Stomach (tissue), 9 donors: ENCODE data around the gene THAP10. TPM values are rescaled to one million over a fixed set of nuclear protein-coding genes. Genes with fewer than 3 reads are reported as not detected.
A peak's percentile ranks its signal among the peaks of the same experiment; 100 is the strongest.

Experiments
- DNase-seq, 2 donors: peaks; one replicate each; pipeline versions ENCODE4 v3.0.0 to v3.0.0-alpha.2; 2013 to 2019
- H3K27ac ChIP-seq, 5 donors: fragments of 200-600 bp in 4 of 5; sonication (generic) in 4 of 5; one replicate each; pipeline ENCODE4 v1.5.1; 2013 to 2019; ENCODE audit warnings: mild to moderate bottlenecking in 1 of 5, moderate library complexity in 1 of 5
- H3K27me3 ChIP-seq, 3 donors: fragments of 200-600 bp; sonication (generic); one replicate each; pipeline ENCODE4 v1.5.1; 2017 to 2019; ENCODE audit warnings: mixed run types in 1 of 3
- H3K36me3 ChIP-seq, 4 donors: fragments of 200-600 bp; sonication (generic); 1 replicate in 3 of 4; 2 replicates in 1 of 4; pipeline ENCODE4 v1.5.1; 2016 to 2019
- H3K4me1 ChIP-seq, 4 donors: fragments of 200-600 bp; sonication (generic); one replicate each; pipeline ENCODE4 v1.5.1; 2016 to 2019
- H3K4me3 ChIP-seq, 4 donors: fragments of 200-600 bp; sonication (generic) in 3 of 4; one replicate each; pipeline ENCODE4 v1.5.1; 2016 to 2019; ENCODE audit warnings: mild to moderate bottlenecking in 1 of 4
- H3K9me3 ChIP-seq, 4 donors: fragments of 200-600 bp; sonication (generic); one replicate each; pipeline ENCODE4 v1.5.1; 2016 to 2019
- EP300 ChIP-seq: sonication (generic); formaldehyde crosslinking; IDR thresholded peaks from one replicate; pipeline ENCODE4 v1.6.1; 2017; ENCODE audit warnings: antibody characterized with exemption
- POLR2A ChIP-seq, 4 donors: fragments of 450-650 bp; IDR thresholded peaks; one replicate each; pipeline ENCODE4 v1.6.1; 2016; ENCODE audit warnings: antibody characterized with exemption in 4 of 4, control low read depth in 2 of 4, mild to moderate bottlenecking in 1 of 4, moderate library complexity in 1 of 4
- POLR2AphosphoS5 ChIP-seq, 3 donors: sonication (generic); formaldehyde crosslinking; IDR thresholded peaks; one replicate each; pipeline ENCODE4 v1.6.1; 2016; ENCODE audit warnings: antibody characterized with exemption in 3 of 3
- WGBS, 5 donors: extraction: QIAGEN DNeasy Blood & Tissue Kit in 3 of 5; methylation state at CpG; one replicate each; pipeline versions ENCODE4 v1.1.5 to v1.1.7; 2013 to 2018; 5-methylcytosine and 5-hydroxymethylcytosine counted together
- intact Hi-C: fragments of 100-400 bp; cut with DNase I; formaldehyde crosslinking; loops from one replicate; pipeline ENCODE4 v1.15.1; 2023; ENCODE audit warnings: low total_unique reads
- polyA plus RNA-seq, 3 donors: library from polyadenylated mRNA; stranded (reverse); fragments of 200-250 nt; gene quantifications; one replicate each; pipeline ENCODE4 v1.2.3, GENCODE V29; 2013
- total RNA-seq, 5 donors: library from RNA; depleted of rRNA; stranded (reverse); fragments of >200 nt; gene quantifications; one replicate each; pipeline versions ENCODE4 v1.1.0 to v1.2.3, GENCODE V29; 2014 to 2016
- TF ChIP-seq, protein P1 (sequence below), 7 experiments: fragments of 450-650 bp in 4 of 7; fragments of 200-600 bp in 3 of 7; sonication (generic) in 3 of 7; IDR thresholded peaks; one replicate each; pipeline ENCODE4 v1.5.1; 2016 to 2019; ENCODE audit warnings: antibody characterized with exemption in 7 of 7, control low read depth in 2 of 7, mild to moderate bottlenecking in 1 of 7
- donor health status: healthy with polysubstance abuse.
- donor health status: Bipolar disorder and iron deficiency.
- donor health status: healthy.

Gene THAP10
- total and polyA plus RNA-seq, 8 donors, result 0.72 to 4.5 (median 2.4) TPM; not detected in 1

DNA sequence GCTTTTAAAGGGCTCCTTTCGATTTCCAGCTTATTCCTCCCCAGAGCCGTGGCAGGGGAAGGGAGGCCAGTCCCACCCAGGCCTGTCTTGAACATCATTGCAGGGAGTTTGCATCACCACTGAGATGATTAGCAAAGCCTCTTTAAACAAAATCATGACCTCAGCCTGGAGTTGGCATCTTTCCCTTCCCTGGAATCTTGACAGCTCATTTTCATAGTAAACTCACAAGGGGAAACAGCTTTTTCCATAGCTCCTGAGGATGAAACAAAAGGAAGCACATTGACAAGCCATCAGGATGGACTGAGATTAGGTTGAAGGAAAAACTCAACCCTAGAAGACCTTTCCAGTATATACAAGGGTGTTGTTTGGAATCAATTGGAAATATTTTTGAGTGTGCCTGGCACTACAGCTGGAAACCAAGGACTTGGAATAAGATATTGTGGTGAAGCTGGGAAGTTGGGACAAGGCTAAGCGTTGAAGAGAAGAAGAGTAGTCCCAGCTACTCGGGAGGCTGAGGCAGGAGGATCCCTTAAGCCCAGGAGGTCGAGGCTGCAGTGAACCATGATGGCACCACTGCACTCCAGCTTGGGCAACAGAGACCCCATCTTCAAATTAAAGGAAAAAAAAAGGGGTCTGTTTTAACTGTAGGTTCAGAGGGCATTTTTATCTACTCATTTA lies 35.2 kb downstream of the THAP10 start:
- peak; percentile 45 for TF ChIP-seq EP300
- TF ChIP-seq POLR2AphosphoS5 (IDR thresholded peaks at IDR 0.05), result peak; percentile 59 to 88 (median 81)
- TF ChIP-seq, protein P1, sequence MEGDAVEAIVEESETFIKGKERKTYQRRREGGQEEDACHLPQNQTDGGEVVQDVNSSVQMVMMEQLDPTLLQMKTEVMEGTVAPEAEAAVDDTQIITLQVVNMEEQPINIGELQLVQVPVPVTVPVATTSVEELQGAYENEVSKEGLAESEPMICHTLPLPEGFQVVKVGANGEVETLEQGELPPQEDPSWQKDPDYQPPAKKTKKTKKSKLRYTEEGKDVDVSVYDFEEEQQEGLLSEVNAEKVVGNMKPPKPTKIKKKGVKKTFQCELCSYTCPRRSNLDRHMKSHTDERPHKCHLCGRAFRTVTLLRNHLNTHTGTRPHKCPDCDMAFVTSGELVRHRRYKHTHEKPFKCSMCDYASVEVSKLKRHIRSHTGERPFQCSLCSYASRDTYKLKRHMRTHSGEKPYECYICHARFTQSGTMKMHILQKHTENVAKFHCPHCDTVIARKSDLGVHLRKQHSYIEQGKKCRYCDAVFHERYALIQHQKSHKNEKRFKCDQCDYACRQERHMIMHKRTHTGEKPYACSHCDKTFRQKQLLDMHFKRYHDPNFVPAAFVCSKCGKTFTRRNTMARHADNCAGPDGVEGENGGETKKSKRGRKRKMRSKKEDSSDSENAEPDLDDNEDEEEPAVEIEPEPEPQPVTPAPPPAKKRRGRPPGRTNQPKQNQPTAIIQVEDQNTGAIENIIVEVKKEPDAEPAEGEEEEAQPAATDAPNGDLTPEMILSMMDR (IDR thresholded peaks at IDR 0.05), result no peak
- intact Hi-C loops, result no loop called here
- Histone ChIP-seq H3K36me3 (no peaks in the 10 kb centered on the region), H3K4me1 (peaks cover 18 to 58% (median 50%) of the 10 kb centered on the region in 4 donors), H3K27me3 (peaks cover 0 to 21% (median 6%) of the 10 kb centered on the region in 3 donors), H3K27ac (peak overlapping the region; percentile 28 to 94 (median 90)), H3K4me3 (no peak overlapping the region), H3K9me3 (no peaks in the 10 kb centered on the region)
- peak; percentile 68 to 90 for DNase-seq
- WGBS, 5 donors, result 55 to 78% (median 66%) methylated on average over 5 of the region's 5 CpGs

DNA sequence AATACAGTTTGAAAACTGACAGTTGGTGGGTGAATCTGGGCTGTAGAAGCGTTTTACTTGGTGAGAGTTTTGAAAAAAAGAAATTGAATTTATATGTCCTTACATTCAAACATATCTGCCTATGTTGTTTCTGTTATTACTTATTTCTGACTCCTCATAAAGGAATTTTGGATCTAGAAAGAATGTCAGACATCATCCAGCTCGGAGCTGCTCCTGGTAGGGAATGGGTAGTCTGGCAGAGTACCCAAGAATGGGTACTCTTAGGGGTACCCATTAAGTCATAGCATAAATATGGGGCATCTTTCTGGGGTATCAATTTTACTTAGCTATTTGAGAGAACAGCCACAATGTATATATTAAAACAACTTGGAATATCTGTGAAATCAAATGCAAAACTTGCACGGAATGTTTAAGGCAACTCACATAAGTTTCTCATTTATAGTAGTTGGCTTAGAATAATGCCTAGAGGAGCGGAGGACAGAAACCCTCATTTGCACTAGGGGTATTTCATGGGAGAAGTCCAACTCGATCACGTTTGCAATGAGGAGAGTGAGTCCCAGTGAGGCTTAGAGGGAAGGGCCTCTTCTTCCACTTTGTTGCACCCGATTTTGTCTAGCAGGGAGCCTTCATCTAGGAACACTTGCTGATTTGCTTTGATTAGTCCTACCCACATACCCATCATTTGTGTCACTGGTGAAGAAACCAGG lies 35.9 kb downstream of the THAP10 start:
- peaks cover 0 to 21% (median 6%) of the 10 kb centered on the region in 3 donors for H3K27me3 ChIP-seq
- 63 to 73% (median 72%) methylated on average over 7 of the region's 7 CpGs for WGBS, 5 donors
- peaks cover 18 to 61% (median 52%) of the 10 kb centered on the region in 4 donors for H3K4me1 ChIP-seq
- TF ChIP-seq EP300, result no peak
- TF ChIP-seq POLR2AphosphoS5 (IDR thresholded peaks at IDR 0.05), result no peak
- TF ChIP-seq POLR2A (IDR thresholded peaks at IDR 0.05), result no peak
- TF ChIP-seq, protein P1 (IDR thresholded peaks at IDR 0.05), result no peak
- peak overlapping the region; percentile 31 to 94 (median 90) for H3K27ac ChIP-seq
- H3K36me3 ChIP-seq, result no peaks in the 10 kb centered on the region
- no peaks in the 10 kb centered on the region for H3K9me3 ChIP-seq
- intact Hi-C loops, result no loop called here
- no peak overlapping the region for H3K4me3 ChIP-seq
- no peak for DNase-seq

DNA sequence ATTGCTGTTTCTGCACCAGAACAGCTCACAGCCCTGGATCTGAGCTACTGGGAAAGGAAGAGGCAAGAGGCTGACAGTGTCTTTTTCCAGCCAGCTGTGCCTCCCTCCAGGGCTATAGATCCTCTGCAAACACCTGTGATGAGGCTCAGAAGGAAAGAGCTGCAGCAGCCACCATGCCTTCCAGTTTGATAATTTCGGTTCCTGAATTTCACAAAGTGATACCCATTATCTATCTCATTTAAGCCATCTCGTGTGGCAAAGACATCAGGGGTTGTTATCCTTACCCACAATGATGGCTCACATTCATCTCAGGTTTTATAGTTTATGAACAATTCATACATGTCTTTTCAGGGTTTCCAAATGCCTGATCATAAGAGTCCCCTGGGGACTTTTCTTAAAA lies 36.5 kb downstream of the THAP10 start:
- Histone ChIP-seq H3K4me1 (peaks cover 18 to 61% (median 52%) of the 10 kb centered on the region in 4 donors), H3K36me3 (peaks cover 0 to 5% (median 0%) of the 10 kb centered on the region in 4 donors), H3K4me3 (no peak overlapping the region), H3K9me3 (no peaks in the 10 kb centered on the region), H3K27ac (peak overlapping the region in 4 of 5 donors; percentile 31 to 94 (median 90)), H3K27me3 (peaks cover 0 to 21% (median 6%) of the 10 kb centered on the region in 3 donors)
- DNase-seq, result no peak
- 80 to 86% (median 82%) methylated on average over 2 of the region's 2 CpGs for WGBS, 5 donors
- TF ChIP-seq, protein P1 (IDR thresholded peaks at IDR 0.05), result no peak
- TF ChIP-seq POLR2A (IDR thresholded peaks at IDR 0.05) (no peak), EP300 (no peak), POLR2AphosphoS5 (IDR thresholded peaks at IDR 0.05) (no peak)
- intact Hi-C loops, result no loop called here

DNA sequence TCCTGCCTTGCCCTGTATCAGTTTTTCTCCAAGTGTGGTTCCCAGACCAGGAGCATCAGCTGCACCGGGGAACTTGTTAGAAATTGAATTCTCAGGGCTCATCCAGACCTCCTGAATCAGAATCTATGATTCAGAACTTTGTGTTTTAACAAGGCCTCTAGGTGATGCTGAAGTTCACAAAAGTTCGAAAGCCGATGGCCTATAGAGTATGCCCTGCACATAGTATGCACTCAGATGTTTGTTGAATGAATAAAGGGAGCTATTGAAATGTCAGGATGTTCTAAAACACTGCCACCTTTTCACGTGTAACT lies 37.6 kb downstream of the THAP10 start:
- peaks cover 0 to 10% (median 0%) of the 10 kb centered on the region in 4 donors for H3K36me3 ChIP-seq
- WGBS, 5 donors, result 42 to 55% (median 47%) methylated on average over 4 of the region's 4 CpGs
- H3K27me3 ChIP-seq, result peaks cover 0 to 21% (median 6%) of the 10 kb centered on the region in 3 donors
- peaks cover 18 to 61% (median 51%) of the 10 kb centered on the region in 4 donors for H3K4me1 ChIP-seq
- H3K4me3 ChIP-seq, result peak overlapping the region; percentile 72 to 87 (median 80)
- TF ChIP-seq POLR2A (IDR thresholded peaks at IDR 0.05) (no peak), EP300 (no peak), POLR2AphosphoS5 (IDR thresholded peaks at IDR 0.05) (no peak)
- TF ChIP-seq, protein P1 (IDR thresholded peaks at IDR 0.05), result no peak
- intact Hi-C loops, result no loop called here
- peak overlapping the region; percentile 86 to 94 (median 90) for H3K27ac ChIP-seq
- no peaks in the 10 kb centered on the region for H3K9me3 ChIP-seq
- DNase-seq, result no peak
